OCI-LY7 (cell line): ENCODE data around the gene AFTPH.

Experiments
- CTCF ChIP-seq: fragments of 200-600 bp; sonication (generic); conservative IDR thresholded peaks from 2 replicates; pipeline ENCODE4 v1.5.1; 2014; ENCODE audit warnings: mild to moderate bottlenecking, antibody characterized with exemption, low read length, moderate library complexity, mixed read lengths
- EZH2phosphoT487 ChIP-seq: fragments of 200-600 bp; sonication (generic); IDR thresholded peaks from 2 replicates; pipeline ENCODE4 v1.6.1; 2018; ENCODE audit warnings: low read depth, borderline replicate concordance, mild to moderate bottlenecking, mixed run types, antibody characterized with exemption, low read length, moderate library complexity, mixed read lengths

- TF ChIP-seq CTCF (no peak), EZH2phosphoT487 (no peak)
These were observed 19.1 kb upstream of the AFTPH start for GRCh38 chr2:64504774-64505720.
